GM18519 (cell line): ENCODE data around the gene GOLGA6L2.
"Not testable (repeated sequence)": the region's sequence is repeated elsewhere in the genome, so short reads cannot be mapped to it uniquely, and the experiment has no call there.

Experiments
- ATAC-seq: cut with Tn5 transposase; IDR thresholded peaks from one replicate; pipeline ENCODE4 v1.9.1; 2021; ENCODE audit warnings: mild to moderate bottlenecking, moderate library complexity; ENCODE audit not compliant: unreplicated experiment, low FRiP score

Gene GOLGA6L2

GRCh38 chr15:23424111-23424904 lies 22.7 kb downstream of the GOLGA6L2 start:
- no peak for ATAC-seq

GRCh38 chr15:23422946-23423708 lies 23.9 kb downstream of the GOLGA6L2 start:
- ATAC-seq = no peak

- ATAC-seq = no peak
Measured at GRCh38 chr15:23422099-23422945, 24.7 kb downstream of the GOLGA6L2 start.

- ATAC-seq = no peak
Measured at GRCh38 chr15:23420806-23421575, 26.1 kb downstream of the GOLGA6L2 start.

GRCh38 chr15:23416349-23417276 lies 30.4 kb downstream of the GOLGA6L2 start:
- no peak for ATAC-seq

- ATAC-seq = not testable (repeated sequence)
Measured at GRCh38 chr15:23415866-23416265, 31.2 kb downstream of the GOLGA6L2 start.

GRCh38 chr15:23415321-23415865 lies 31.6 kb downstream of the GOLGA6L2 start:
- no peak for ATAC-seq

GRCh38 chr15:23412881-23413600 lies 34.0 kb downstream of the GOLGA6L2 start:
- not testable (repeated sequence) for ATAC-seq

GRCh38 chr15:23411841-23412240 lies 35.2 kb downstream of the GOLGA6L2 start:
- ATAC-seq = no peak

- ATAC-seq = no peak
Measured at GRCh38 chr15:23403550-23403949, 43.5 kb downstream of the GOLGA6L2 start.

GRCh38 chr15:23402544-23402943 lies 44.5 kb downstream of the GOLGA6L2 start:
- ATAC-seq = no peak

- no peak for ATAC-seq
Measured at GRCh38 chr15:23402140-23402539, 44.9 kb downstream of the GOLGA6L2 start.

GRCh38 chr15:23401627-23402026 lies 45.4 kb downstream of the GOLGA6L2 start:
- no peak for ATAC-seq

GRCh38 chr15:23399207-23399606 lies 47.8 kb downstream of the GOLGA6L2 start:
- not testable (repeated sequence) for ATAC-seq

GRCh38 chr15:23398357-23398756 lies 48.7 kb downstream of the GOLGA6L2 start:
- not testable (repeated sequence) for ATAC-seq

- no peak for ATAC-seq
Measured at GRCh38 chr15:23397779-23398178, 49.3 kb downstream of the GOLGA6L2 start.

GRCh38 chr15:23395832-23396231 lies 51.2 kb downstream of the GOLGA6L2 start:
- no peak for ATAC-seq
